GM18951 (cell line): Measurements from ENCODE around the gene GJB4.

Experiments used
- POLR2A ChIP-seq: IDR thresholded peaks from 4 replicates; pipeline ENCODE4 v1.6.1; 2011; ENCODE audit warnings: mild to moderate bottlenecking; ENCODE audit not compliant: insufficient read length, insufficient read depth; ENCODE audit errors: extremely low read depth
- in situ Hi-C: fragments of 300-500 bp; cut with MboI; formaldehyde crosslinking; loops from one replicate; pipeline ENCODE4 v1.12.0; 2022; ENCODE audit warnings: low sequenced_read_pairs, mixed read lengths, inconsistent platforms; ENCODE audit not compliant: unreplicated experiment

GJB4 gene

DNA sequence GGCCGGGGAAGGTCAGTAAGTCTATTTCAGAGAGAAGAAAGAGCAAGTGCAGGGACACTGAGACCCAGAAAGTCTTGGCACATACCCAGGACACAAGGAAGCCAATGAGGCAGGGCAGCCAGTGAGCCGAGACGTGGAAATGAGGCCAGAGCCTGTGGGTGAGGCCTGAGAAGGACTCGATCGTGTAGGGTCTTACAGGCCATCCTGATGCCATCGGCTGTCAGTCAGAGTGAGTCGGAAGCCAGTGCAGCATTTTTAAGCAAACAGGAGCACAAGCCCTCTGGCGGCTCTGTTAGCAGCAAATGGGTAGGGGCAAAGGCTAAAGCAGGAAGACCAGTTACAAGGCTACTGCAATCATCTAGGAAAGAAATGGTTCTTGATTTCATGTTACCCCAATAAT lies 15.4 kb downstream of the GJB4 start:
- in situ Hi-C loops, result no loop called here
- TF ChIP-seq POLR2A, result no peak

DNA sequence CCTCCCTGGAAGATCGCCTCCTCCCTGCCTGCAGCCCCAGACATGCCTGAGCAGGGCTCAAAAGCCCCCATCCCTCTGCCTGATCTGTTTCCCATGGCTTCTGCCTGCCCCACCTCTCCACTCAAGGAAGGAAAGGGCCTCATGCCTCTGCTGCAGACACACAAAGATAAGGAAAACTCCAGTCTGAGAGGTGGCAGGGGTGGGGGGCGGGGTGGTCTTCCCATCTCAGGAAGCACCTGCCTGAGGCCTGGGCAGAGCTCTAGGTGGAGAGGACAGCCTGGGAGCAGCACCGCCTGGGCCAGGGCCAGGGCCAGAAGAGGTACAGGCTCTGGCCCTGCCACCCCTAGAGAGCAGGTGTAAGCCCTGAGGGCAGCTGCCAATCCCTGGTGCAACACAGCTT lies 17.4 kb downstream of the GJB4 start:
- TF ChIP-seq POLR2A, result no peak
- in situ Hi-C loops, result no loop called here

DNA sequence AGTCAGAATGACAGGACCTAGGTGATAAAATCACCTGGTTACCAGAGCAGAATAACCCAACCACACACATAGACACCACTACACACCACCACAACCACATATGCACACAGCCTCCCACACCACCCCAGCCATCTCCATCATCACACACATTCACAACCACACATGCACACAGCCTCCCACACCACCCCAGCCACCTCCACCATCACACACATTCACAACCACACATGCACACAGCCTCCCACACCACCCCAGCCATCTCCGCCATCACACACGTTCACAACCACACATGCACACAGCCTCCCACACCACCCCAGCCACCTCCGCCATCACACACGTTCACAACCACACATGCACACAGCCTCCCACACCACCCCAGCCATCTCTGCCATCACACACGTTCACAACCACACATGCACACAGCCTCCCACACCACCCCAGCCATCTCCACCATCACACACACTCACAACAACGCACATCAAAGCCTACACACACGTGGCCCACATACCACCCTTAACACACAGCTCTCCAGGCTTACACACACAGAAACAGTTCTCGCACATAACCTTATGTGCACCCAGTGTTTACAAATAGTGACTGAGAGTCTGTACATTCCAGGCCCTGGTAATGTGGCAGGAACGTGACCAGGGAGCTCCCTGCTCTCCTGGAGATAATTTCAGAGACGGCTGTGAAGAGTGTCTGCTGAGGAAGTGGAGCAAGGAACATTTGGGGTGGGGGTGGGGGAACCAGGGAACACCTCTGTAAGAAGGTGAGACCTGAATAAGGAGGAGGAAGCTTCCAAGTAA lies 18.2 kb downstream of the GJB4 start:
- TF ChIP-seq POLR2A, result no peak
- in situ Hi-C loops, result no loop called here

DNA sequence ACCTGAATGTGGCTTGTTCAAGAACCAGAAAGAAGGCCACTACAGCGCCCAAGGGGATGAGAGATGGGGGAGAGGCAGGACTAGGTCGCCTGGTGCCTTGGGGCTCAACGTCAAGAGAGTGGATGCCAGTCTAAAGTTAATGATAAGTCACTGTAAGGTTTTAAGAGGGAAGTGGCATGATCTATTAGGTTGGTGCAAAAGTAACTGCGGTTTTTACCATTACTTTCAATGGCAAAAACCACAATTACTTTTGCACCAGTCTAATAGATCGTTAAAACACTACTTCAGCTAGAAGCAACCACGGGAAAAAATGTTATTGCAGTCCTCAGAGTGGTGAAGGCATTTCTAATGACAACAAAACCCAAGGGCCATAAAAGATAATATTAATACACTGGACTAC lies 18.8 kb downstream of the GJB4 start:
- TF ChIP-seq POLR2A, result no peak

DNA sequence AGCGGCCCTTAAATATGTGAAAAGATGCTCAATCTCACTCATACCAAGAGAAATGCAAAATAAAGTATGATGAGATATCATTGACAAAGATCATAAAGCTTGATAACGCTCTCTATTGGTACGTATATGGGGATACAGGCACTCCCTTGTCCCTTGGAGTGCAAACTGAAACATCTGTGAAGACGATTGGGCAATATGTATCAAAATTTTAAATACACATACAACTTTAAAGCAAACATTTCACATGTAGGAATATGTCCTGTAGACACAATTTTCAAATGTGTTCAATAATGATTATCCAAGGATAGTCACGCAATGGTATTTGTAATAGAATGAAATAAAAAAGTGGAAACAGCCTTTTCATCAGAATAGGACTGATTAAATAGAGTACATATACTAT lies 19.5 kb downstream of the GJB4 start:
- TF ChIP-seq POLR2A, result no peak
- in situ Hi-C loops, result no loop called here

More for the DNA sequence above, 18.8 kb downstream of the GJB4 start:
- in situ Hi-C loops, result no loop called here

DNA sequence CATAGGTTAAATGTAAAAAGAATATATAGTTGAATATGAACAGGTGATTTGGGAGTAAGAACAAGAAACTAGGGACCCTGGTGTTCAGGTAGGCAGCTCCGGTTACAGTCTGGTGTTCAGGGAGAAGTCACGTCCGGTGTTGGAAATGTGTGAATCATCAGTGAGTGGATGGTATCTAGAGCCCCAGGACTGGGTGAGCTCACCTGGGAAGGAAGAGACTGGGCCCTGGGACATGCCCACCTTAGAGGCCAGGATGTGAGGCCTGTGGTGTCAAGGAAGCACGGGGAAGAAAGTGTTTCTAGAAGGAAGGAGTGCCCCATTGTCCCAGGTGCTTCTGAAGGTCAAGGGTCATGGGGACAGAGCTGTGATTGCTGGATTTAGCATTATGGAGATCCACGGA lies 20.0 kb downstream of the GJB4 start:
- in situ Hi-C loops, result no loop called here

DNA sequence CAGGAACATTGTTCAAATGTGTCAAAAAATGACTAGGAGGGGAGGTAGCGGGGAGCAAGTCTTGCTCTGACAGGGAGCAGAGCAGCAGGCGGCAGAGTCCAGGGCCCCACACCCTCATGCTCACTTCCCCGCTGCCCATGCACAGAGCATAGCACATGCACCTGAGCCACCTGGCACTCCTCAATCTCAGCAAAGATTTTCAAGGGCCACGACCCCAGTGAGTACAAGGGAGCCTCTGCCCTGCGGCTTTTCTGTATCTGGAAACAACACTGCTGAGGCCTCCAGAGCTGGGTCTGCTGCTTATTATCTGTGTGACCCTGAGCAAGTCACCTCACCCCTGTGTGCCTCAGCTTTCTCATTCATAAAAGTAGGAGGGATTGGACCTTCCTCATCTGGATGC lies 20.4 kb downstream of the GJB4 start:
- no peak for TF ChIP-seq POLR2A
- in situ Hi-C loops, result no loop called here

More for the DNA sequence above, 20.0 kb downstream of the GJB4 start:
- TF ChIP-seq POLR2A, result no peak

DNA sequence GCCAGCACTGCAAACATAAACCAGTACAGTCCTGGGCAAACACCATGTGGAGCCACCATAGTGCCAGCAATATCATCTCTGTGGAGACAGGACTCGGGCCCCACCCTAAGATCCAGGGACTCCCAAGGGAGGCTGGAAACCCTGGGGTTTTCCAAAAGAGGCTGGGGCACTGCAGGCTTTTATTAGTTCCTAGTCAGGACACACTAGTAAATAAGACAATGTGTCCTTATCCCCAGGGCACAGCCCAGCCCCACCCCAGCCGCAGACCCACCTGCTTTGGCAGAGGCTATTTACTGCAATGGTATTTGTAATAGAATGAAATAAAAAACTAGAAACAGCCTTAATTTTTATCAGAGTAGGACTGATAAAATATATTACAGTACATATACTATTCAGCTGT lies 21.0 kb downstream of the GJB4 start:
- no peak for TF ChIP-seq POLR2A
- in situ Hi-C loops, result no loop called here

DNA sequence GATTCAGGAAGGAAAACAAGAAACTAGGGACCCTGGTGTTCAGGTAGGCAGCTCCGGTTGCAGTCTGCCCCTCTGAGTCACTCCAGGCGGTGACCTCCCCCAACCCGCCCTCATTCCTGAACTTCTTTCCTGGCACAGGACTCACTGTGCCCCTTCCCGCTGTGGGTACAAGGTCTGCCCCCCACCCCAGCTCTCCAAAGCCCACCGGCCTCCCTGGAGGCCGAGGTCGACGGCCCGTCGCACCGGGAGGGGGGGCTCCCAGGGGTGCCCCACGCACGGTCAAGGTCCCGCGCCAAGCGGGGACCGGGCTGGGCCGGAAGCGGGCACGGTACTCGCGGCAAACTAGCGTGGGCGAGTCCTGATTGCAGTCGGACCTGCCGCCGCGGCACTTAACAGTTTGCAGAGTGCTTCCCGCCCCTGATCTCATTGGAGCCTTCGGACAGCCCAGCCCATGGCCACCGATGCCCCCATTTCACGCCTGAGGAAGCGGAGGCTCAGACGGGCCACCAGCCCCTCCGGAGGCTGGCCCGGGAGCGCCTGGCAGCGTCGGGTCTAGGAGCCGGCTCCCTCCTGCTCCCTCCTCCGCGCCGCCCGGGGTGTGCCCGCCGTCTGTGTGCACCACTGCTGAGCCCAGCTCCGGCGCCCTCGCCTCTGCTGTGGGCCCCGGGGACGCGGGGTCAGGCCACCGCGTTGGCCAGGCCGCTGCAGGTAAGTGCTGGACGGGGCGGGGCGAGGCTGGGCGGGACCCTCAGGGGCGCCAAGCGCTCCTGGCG lies 21.7 kb downstream of the GJB4 start, which contains the start of gene GJB3:
Gene GJB3 (plus strand): TSS at position 144 of the 773 bp plus-strand sequence. CDS start 3,549 bp downstream, outside the sequence.
- in situ Hi-C loops, result no loop called here
- no peak for TF ChIP-seq POLR2A

DNA sequence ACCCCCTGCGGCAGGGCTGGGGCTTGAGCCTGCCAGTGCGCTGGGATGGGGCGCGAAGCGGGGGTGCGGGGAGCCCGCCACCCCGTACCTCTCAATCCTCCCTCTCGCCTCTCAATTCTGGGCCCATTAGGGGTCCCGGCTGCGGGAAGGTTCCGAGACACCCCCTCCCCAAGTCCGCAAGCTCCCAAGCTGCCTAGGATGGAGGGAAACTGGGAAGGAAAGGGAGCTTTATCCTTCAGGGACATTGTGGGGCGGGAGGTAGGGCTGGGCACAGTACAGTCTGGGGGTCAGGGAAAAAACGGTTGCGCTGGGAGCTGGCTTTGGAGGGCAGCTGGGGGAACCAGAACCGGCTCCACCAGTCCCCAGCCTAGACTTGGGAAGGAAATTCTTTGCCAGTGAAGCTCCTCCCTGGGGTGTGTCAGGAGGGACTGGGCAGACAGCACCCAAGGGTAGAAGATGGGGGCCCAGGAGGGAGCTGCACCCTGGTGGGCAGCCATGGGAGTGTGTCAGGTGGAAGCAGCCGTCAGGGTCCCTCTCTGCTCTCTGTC lies 22.4 kb downstream of the GJB4 start:
- TF ChIP-seq POLR2A, result no peak

DNA sequence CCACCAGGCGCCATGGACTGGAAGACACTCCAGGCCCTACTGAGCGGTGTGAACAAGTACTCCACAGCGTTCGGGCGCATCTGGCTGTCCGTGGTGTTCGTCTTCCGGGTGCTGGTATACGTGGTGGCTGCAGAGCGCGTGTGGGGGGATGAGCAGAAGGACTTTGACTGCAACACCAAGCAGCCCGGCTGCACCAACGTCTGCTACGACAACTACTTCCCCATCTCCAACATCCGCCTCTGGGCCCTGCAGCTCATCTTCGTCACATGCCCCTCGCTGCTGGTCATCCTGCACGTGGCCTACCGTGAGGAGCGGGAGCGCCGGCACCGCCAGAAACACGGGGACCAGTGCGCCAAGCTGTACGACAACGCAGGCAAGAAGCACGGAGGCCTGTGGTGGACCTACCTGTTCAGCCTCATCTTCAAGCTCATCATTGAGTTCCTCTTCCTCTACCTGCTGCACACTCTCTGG lies 25.2 kb downstream of the GJB4 start:
- TF ChIP-seq POLR2A, result no peak
- in situ Hi-C loops, result no loop called here

More for the DNA sequence above, 22.4 kb downstream of the GJB4 start:
- in situ Hi-C loops, result no loop called here

DNA sequence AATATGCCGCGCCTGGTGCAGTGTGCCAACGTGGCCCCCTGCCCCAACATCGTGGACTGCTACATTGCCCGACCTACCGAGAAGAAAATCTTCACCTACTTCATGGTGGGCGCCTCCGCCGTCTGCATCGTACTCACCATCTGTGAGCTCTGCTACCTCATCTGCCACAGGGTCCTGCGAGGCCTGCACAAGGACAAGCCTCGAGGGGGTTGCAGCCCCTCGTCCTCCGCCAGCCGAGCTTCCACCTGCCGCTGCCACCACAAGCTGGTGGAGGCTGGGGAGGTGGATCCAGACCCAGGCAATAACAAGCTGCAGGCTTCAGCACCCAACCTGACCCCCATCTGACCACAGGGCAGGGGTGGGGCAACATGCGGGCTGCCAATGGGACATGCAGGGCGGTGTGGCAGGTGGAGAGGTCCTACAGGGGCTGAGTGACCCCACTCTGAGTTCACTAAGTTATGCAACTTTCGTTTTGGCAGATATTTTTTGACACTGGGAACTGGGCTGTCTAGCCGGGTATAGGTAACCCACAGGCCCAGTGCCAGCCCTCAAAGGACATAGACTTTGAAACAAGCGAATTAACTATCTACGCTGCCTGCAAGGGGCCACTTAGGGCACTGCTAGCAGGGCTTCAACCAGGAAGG lies 25.8 kb downstream of the GJB4 start:
- in situ Hi-C loops, result no loop called here
- no peak for TF ChIP-seq POLR2A
